ENCODE data around the gene SIVA1. TPM values are rescaled to one million over a fixed set of nuclear protein-coding genes. Genes with fewer than 3 reads are reported as not detected.

The SIVA1 gene
- polyA plus RNA-seq, 4 donors: 49.7 to 103 (median 58.3) TPM

- no peak for DNase-seq (ENCODE audit: low read depth in 4 of 4, low spot score in 3 of 4)
Measured at GRCh38 chr14:104792945-104793702, 40.2 kb downstream of the SIVA1 start.

GRCh38 chr14:104793703-104793959, 40.7 kb downstream of the SIVA1 start:
- no peak for DNase-seq (ENCODE audit: low read depth in 4 of 4, low spot score in 3 of 4)

GRCh38 chr14:104794099-104794498, 41.2 kb downstream of the SIVA1 start:
- no peak for DNase-seq (ENCODE audit: low read depth in 4 of 4, low spot score in 3 of 4)

GRCh38 chr14:104794631-104794992, 41.7 kb downstream of the SIVA1 start:
- no peak for DNase-seq (ENCODE audit: low read depth in 4 of 4, low spot score in 3 of 4)

GRCh38 chr14:104794993-104795780, 42.2 kb downstream of the SIVA1 start, which contains the start of gene AKT1:
AKT1 (minus strand) TSS chr14:104795748; CDS start chr14:104792643, 3,105 bp downstream.
- DNase-seq (ENCODE audit: low read depth in 4 of 4, low spot score in 3 of 4): no peak

- no peak for DNase-seq (ENCODE audit: low read depth in 4 of 4, low spot score in 3 of 4)
Measured at GRCh38 chr14:104795781-104796686, 43.1 kb downstream of the SIVA1 start.

- DNase-seq (ENCODE audit: low read depth in 4 of 4, low spot score in 3 of 4): no peak
Measured at GRCh38 chr14:104796687-104797081, 43.7 kb downstream of the SIVA1 start.

GRCh38 chr14:104797115-104798044, 44.4 kb downstream of the SIVA1 start:
- no peak for DNase-seq (ENCODE audit: low read depth in 4 of 4, low spot score in 3 of 4)

- no peak for DNase-seq (ENCODE audit: low read depth in 4 of 4, low spot score in 3 of 4)
Measured at GRCh38 chr14:104798300-104799243, 45.6 kb downstream of the SIVA1 start.

GRCh38 chr14:104799244-104800014, 46.5 kb downstream of the SIVA1 start:
- no peak for DNase-seq (ENCODE audit: low read depth in 4 of 4, low spot score in 3 of 4)

- DNase-seq (ENCODE audit: low read depth in 4 of 4, low spot score in 3 of 4): no peak
Measured at GRCh38 chr14:104800015-104800770, 47.2 kb downstream of the SIVA1 start.

- DNase-seq (ENCODE audit: low read depth in 4 of 4, low spot score in 3 of 4): no peak
Measured at GRCh38 chr14:104800771-104801519, 48.0 kb downstream of the SIVA1 start, which contains the start of gene ZBTB42. ZBTB42 (plus strand) TSS chr14:104801101; CDS start chr14:104801198, 97 bp downstream.

- DNase-seq (ENCODE audit: low read depth in 4 of 4, low spot score in 3 of 4): no peak
Measured at GRCh38 chr14:104801520-104802393, 48.8 kb downstream of the SIVA1 start.

- DNase-seq (ENCODE audit: low read depth in 4 of 4, low spot score in 3 of 4): no peak
Measured at GRCh38 chr14:104802394-104803184, 49.6 kb downstream of the SIVA1 start.
